GM19468 (cell line): ENCODE data around the gene TBXAS1.

Experiments
- ATAC-seq: cut with Tn5 transposase; IDR thresholded peaks from one replicate; pipeline ENCODE4 v1.9.1; 2021; ENCODE audit warnings: mild to moderate bottlenecking, moderate library complexity, moderate number of reproducible peaks; ENCODE audit not compliant: unreplicated experiment; ENCODE audit errors: extremely low read depth

Gene TBXAS1

DNA sequence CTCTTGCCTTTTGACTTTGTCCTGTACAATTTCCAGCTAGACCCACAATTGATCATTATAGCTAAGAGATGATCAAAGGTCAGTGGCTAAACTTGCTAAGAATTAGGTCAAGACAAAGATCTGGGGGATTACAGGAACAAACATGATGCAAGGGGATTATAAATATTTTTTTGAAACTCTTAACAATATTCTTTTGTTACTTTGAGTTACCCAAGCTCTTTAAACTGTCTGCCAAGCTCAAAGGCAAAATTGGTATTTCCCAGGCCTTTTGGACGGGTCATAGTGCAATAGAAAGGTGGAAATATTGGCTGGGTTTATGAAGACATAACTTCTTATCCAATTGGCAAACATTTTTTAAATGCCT is 23.4 kb downstream of the TBXAS1 start:
- no peak for ATAC-seq

DNA sequence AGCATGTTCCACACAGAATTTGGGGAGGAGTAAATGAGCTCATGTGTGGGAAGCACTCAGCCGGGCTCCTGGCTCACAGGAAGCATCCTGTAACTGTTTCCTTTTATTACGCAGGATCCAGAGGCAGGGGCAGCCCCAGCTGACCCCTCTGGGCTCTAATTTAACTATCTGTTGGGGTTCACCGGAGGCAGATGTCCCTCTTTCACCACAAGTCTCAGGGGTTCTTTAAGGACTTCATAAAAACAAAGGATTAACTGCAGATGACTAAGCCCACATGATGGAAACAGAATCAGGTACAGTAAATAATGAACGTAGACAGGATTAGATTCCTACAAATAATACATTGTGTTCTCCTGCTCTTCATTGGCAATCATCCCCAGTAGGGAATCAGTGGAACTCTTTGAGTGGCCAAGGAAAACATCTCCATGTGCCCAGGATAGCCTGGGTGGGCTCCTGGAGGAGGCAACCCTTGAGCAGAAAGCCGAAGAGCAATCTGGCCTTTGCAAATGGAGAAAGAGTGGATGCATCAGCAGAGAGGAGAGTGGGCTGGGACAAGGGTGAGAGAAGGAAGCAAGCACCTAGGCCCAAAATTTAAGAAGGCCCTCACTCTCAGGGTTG is 24.6 kb downstream of the TBXAS1 start:
- no peak for ATAC-seq

- no peak for ATAC-seq
These were observed 25.1 kb downstream of the TBXAS1 start for GRCh38 chr7:139854124-139854511.

DNA sequence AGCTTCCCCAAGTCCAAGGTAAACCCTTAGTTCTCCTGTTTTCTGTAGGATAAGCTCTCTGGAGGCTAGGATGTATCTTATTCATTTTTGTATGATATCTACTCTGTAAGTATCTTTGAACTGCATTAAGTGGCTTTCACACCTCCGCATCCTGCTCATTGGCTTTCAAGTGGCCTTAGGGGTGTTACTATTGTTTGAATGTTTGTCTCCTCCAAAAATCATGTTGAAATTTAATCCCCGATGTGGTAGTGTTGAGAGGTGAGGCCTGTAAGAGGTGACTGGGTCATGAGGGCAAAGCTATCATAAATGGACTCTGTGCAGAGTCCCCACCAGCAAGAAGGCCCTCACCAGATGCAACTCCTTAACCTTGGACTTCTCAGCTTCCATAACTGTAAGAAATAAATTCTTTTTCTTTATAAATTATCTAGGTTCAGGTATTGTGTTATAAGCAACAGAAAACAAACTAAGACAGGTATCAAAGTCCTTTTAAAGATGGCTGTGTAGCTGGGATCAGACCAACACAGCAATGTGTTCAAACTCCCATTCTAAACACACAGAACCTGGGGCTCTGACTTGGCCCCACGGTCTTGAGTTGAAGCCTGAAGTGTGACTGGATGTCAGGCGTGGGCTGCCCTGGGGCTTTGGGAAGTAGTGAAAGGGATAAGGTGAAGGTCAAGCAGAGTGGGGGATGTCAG is 25.9 kb downstream of the TBXAS1 start:
- ATAC-seq = no peak

DNA sequence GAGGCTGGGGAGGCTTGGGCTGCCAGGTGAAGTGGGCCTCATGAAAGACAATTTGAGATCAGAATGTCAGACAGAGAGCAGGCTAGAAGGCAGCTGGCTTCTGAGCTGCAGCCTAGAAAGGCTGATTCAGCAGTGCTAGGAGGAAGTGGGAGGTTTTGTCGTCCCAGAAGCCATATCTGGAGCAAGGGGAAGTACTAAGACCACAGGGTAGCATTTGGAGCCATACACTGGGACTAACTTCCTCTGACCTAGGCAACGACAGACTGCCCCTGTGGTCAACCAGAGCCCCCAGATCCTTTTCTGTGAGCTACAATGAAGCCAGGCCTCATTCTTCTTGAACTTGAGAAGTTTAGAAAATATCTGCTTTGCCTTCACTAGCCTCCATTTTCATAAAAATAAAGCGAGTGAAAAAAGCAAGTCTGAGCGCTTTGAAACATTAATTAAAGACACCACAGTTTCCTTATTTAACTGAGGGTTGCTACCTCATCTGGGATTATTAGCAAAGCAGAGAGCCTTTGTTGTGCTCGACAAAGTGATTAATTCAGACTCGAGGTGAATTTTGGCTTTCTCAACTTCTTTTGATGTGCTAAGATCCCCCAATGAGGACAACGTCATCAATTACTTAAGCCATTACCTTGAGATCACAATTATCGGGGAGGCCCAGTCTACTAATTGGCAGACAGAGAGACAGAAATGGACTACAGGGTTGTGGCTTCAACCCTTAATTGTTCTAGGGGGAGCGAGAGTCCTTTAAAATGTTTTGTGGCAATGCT is 26.6 kb downstream of the TBXAS1 start:
- ATAC-seq = peak; percentile 53

DNA sequence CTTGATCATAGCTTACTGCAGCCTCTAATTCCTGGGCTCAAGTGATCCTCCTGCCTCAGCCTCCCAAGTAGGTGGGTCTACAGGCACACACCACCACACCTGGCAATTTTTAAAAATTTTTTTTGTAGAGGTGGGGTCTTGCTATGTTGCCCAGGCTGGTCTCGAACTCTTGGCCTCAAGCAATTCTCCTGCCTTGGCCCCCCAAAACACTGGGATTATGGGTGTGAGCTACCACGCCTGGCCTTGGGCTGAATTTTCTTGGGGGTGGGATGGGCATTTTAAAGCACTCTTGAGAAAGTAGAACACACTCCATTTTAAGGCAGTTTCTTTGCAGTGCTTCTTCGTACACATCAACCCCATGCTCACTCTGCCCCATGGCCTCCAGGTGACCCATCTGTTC is 28.7 kb downstream of the TBXAS1 start:
- no peak for ATAC-seq

GRCh38 chr7:139860090-139860775 is 31.2 kb downstream of the TBXAS1 start:
- no peak for ATAC-seq

- no peak for ATAC-seq
These were observed 32.7 kb downstream of the TBXAS1 start for GRCh38 chr7:139861803-139862202.

- no peak for ATAC-seq
These were observed 37.2 kb downstream of the TBXAS1 start for GRCh38 chr7:139866047-139866837.

DNA sequence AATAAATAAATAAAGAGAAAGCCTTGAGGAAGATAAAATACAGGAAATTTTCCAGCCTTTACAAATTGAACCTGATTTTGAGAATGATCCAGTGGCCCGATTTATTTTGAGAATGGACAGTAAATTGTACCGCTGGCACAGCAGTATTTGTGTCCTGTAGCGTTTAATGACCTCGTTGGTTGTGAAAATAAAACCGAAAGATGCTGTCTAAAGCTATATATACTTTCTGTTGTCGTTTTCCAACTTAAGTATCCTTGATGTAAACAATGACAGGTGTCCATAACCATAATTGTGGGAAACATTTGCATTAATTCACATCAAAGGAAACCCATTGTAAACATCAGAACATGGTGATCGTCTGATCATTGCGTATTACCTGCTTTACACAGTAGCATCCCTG is 38.8 kb downstream of the TBXAS1 start:
- ATAC-seq = no peak

GRCh38 chr7:139869886-139870285 is 40.8 kb downstream of the TBXAS1 start:
- ATAC-seq = no peak

DNA sequence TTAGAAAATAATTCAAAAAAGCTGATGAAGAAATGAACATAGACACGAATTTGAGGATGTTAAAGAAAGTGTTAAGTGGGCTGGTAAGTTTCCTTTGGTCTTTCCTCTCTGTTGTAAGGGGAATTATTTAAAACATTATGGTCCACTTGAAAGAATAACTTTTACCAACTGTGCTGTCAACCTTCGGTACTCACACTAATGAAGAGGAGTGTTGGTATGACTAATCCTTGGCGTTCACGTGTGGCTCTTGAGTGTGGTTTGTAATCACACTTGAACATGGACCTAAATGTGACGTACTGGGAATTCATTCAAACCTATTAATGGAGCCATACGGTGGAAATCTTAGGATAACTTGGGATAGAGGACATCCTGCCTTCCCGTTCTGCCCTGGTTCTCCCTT is 41.3 kb downstream of the TBXAS1 start:
- no peak for ATAC-seq

GRCh38 chr7:139871331-139871730 is 42.3 kb downstream of the TBXAS1 start:
- no peak for ATAC-seq

- no peak for ATAC-seq
These were observed 42.8 kb downstream of the TBXAS1 start for GRCh38 chr7:139871820-139872219.

- no peak for ATAC-seq
These were observed 44.7 kb downstream of the TBXAS1 start for GRCh38 chr7:139873593-139874301.

DNA sequence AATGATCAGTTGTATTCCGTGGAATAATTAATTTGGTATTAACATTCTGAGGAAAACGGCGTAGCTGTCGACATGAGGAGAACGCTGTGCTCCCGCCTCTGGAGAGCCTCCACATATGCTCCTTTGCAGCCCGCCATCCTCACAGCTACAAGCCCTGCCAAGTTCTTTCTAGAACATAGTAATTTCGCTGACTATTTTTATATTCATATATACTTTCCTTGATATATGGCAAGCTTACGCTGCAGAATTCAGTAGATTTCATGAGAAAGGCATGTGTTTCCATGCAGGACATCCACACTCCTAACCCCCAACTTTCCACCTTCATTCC is 45.2 kb downstream of the TBXAS1 start:
- ATAC-seq = no peak

- peak; percentile 53 for ATAC-seq
These were observed 46.8 kb downstream of the TBXAS1 start for GRCh38 chr7:139875821-139876241.

DNA sequence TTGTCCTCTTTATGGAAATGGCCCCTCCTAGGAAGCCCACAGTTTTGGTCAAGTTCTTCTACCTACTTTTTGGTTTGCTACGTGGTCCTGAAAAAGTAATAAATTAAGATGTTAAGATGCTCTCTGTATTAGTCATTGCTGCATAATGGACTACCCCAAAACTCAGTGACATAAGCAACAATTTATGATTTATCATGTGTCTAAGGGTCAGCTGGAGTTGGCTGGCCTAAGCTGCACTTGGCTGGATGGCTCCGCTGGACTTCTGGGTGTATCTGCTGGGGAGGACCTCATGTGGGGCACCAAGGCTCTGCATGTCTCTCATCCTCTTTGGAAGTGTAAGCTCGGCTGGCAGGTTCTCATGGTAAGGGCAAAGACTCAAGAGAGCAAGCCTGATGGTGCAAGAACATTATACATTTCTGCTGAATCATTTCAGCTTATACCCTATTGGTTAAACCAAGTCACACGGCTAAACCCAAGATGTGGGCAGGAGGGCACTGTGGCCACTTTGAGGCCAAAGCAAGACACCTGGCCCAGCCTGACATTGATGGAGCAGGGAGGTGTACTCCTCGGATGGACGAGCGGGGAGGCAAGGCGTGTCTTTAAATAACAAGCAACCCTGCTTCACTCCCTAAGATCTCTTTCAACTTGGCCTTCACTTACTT is 47.7 kb downstream of the TBXAS1 start:
- ATAC-seq = no peak

GRCh38 chr7:139883814-139884213 is 54.8 kb downstream of the TBXAS1 start:
- ATAC-seq = no peak
